K562 (cell line): Measurements from ENCODE around the gene FYTTD1. TPM values are rescaled to one million over a fixed set of nuclear protein-coding genes. Genes with fewer than 3 reads are reported as not detected.
"Not testable (repeated sequence)": the region's sequence is repeated elsewhere in the genome, so short reads cannot be mapped to it uniquely, and the experiment has no call there.

ENCODE experiments used
- ATAC-seq: fragments of 200-7000 bp; cut with Tn5 transposase; 3 replicates; pipeline ENCODE4 v1.9.1; 2020; ENCODE audit warnings: moderate library complexity
- BruUV-seq: library from RNA; stranded (reverse); fragments of 400-500 nt; replicated peaks from 2 replicates; lab custom pipeline; 2021; lab: Mats Ljungman, UMichigan
- CTCF ChIA-PET: fragments of 300-600 bp; formaldehyde crosslinking; extraction: SDS; loops from one replicate; lab custom pipeline; 2021; ENCODE audit warnings: low intra/inter-chr PET ratio; lab: Yijun Ruan, JAX
- POLR2A ChIA-PET: fragments of 300-600, 350-650 bp; sonication (Branson Sonifier 250); formaldehyde crosslinking; extraction: SDS; loops from one replicate; lab custom pipeline; 2021; ENCODE audit warnings: antibody characterized with exemption, inconsistent platforms; lab: Yijun Ruan, JAX
- DNase-seq, 4 experiments: peaks; one replicate each; pipeline versions ENCODE4 v3.0.0 to v3.0.0-alpha.2; 2011 to 2018; ENCODE audit warnings: low spot score in 3 of 4, mixed read lengths in 3 of 4; ENCODE audit errors: extremely low read depth in 1 of 4
- FAIRE-seq: peaks from 2 replicates; lab custom pipeline; 2011; peaks lifted over from hg19 to GRCh38; lab: Jason Lieb, UNC
- H2AFZ ChIP-seq: 2 replicates; pipeline ENCODE4 v1.6.0; 2011; ENCODE audit warnings: low read depth, low read length, control low read depth, inconsistent platforms
- H3K27ac ChIP-seq: fragments of 200-600 bp; 3 replicates; pipeline ENCODE4 v1.8.0; 2011; ENCODE audit warnings: low read depth, mild to moderate bottlenecking, control low read depth, inconsistent platforms, low read length, moderate library complexity, mixed read lengths; ENCODE audit errors: extremely low read depth
- H3K27me3 ChIP-seq, 2 experiments: fragments of 300-600 bp in 1 of 2; 2 replicates in 1 of 2; 3 replicates in 1 of 2; pipeline versions ENCODE4 v1.6.0 to v1.8.0; 2011; ENCODE audit warnings: inconsistent platforms in 2 of 2, low read length in 2 of 2, mild to moderate bottlenecking in 1 of 2, mixed read lengths in 1 of 2, moderate library complexity in 1 of 2; ENCODE audit not compliant: control insufficient read depth in 2 of 2, insufficient read depth in 2 of 2
- H3K36me3 ChIP-seq: fragments of 300-600 bp; 3 replicates; pipeline ENCODE4 v1.8.0; 2011; ENCODE audit warnings: mild to moderate bottlenecking, low read length, inconsistent platforms; ENCODE audit not compliant: control insufficient read depth, insufficient read depth
- H3K4me1 ChIP-seq, 2 experiments: fragments of 200-600 bp in 1 of 2; replicated peaks in 1 of 2; 2 replicates in 1 of 2; 3 replicates in 1 of 2; pipeline versions ENCODE4 v1.5.1 to v1.8.0; 2011; ENCODE audit warnings: inconsistent platforms in 2 of 2, low read length in 2 of 2, mild to moderate bottlenecking in 1 of 2, mixed read lengths in 1 of 2, moderate library complexity in 1 of 2; ENCODE audit not compliant: control insufficient read depth in 2 of 2, insufficient read depth in 2 of 2
- H3K4me2 ChIP-seq: 2 replicates; pipeline ENCODE4 v1.6.1; 2011; ENCODE audit warnings: low read length, control low read depth, inconsistent platforms, mixed read lengths; ENCODE audit not compliant: insufficient read depth
- H3K4me3 ChIP-seq: fragments of 200-600 bp; sonication (generic), shearing (Covaris generic); 2 replicates; pipeline ENCODE4 v1.5.1; 2016; ENCODE audit warnings: control low read depth, inconsistent platforms
- H3K79me2 ChIP-seq: fragments of 200-600 bp; 3 replicates; pipeline ENCODE4 v1.8.0; 2011; ENCODE audit warnings: low read length, inconsistent platforms; ENCODE audit not compliant: control insufficient read depth, insufficient read depth
- H3K9ac ChIP-seq, 2 experiments: 2 replicates each; pipeline versions ENCODE4 v1.6.0 to v1.6.1; 2011; ENCODE audit warnings: low read depth in 2 of 2, low read length in 2 of 2, control low read depth in 1 of 2, inconsistent platforms in 1 of 2, mild to moderate bottlenecking in 1 of 2, mixed read lengths in 1 of 2; ENCODE audit not compliant: insufficient read depth in 1 of 2
- H3K9me1 ChIP-seq: one replicate; pipeline ENCODE4 v1.6.0; 2011; ENCODE audit warnings: inconsistent platforms, mild to moderate bottlenecking, low read length, moderate library complexity; ENCODE audit not compliant: control insufficient read depth, insufficient read depth
- H3K9me3 ChIP-seq: replicated peaks from 2 replicates; pipeline ENCODE4 v1.5.1; 2011; ENCODE audit warnings: low read depth, low read length, inconsistent platforms; ENCODE audit not compliant: control insufficient read depth, insufficient read depth
- H4K20me1 ChIP-seq: replicated peaks from 2 replicates; pipeline ENCODE4 v1.6.1; 2011; ENCODE audit warnings: low read length, inconsistent platforms, mixed read lengths; ENCODE audit not compliant: control insufficient read depth, insufficient read depth
- MYNN ChIP-seq, 2 experiments: sonication (generic); formaldehyde crosslinking in 1 of 2; IDR thresholded peaks; 2 replicates each; pipeline versions ENCODE4 v1.5.0 to v1.6.1; 2016 to 2020; ENCODE audit warnings: antibody characterized with exemption in 1 of 2, missing genetic modification reagents in 1 of 2
- PHB ChIP-seq: fragments of 250-450 bp; sonication (Bioruptor Pico); IDR thresholded peaks from 2 replicates; pipeline ENCODE4 v1.5.0; 2021
- PYGO2 ChIP-seq: fragments of 450-650 bp; IDR thresholded peaks from 2 replicates; pipeline ENCODE4 v1.6.1; 2016; ENCODE audit warnings: mild to moderate bottlenecking, missing genetic modification characterization, moderate library complexity, missing compliant biosample characterization
- RBM22 ChIP-seq: fragments of 200-400 bp; formaldehyde crosslinking; IDR thresholded peaks from 2 replicates; pipeline ENCODE4 v1.6.1; 2018; ENCODE audit warnings: low read length, low read depth; ENCODE audit not compliant: poor library complexity, severe bottlenecking
- RUNX1 ChIP-seq: sonication (generic); IDR thresholded peaks from 2 replicates; pipeline ENCODE4 v1.6.1; 2016; ENCODE audit warnings: antibody characterized with exemption, low read depth
- SAFB2 ChIP-seq: fragments of 200-400 bp; formaldehyde crosslinking; IDR thresholded peaks from 2 replicates; pipeline ENCODE4 v1.6.1; 2018; ENCODE audit warnings: borderline replicate concordance, low read length, low read depth, moderate library complexity; ENCODE audit not compliant: severe bottlenecking
- SIN3B ChIP-seq: fragments of 450-650 bp; IDR thresholded peaks from 2 replicates; pipeline ENCODE4 v1.6.1; 2017; ENCODE audit warnings: low read depth, mild to moderate bottlenecking, moderate library complexity
- TFAM ChIP-seq: fragments of 250-450 bp; sonication (Bioruptor Pico); conservative IDR thresholded peaks from 2 replicates; pipeline ENCODE4 v1.5.0; 2021; ENCODE audit warnings: mild to moderate bottlenecking, moderate library complexity
- ZNF121 ChIP-seq: sonication (generic); formaldehyde crosslinking; conservative IDR thresholded peaks from 2 replicates; pipeline ENCODE4 v1.8.0; 2022; ENCODE audit warnings: missing genetic modification reagents
- WGBS: fragments of 100-300 bp; shearing (Covaris generic); methylation state at CpG from one replicate; pipeline ENCODE4 v1.1.6; 2016; ENCODE audit warnings: low coverage, mixed read lengths; ENCODE audit not compliant: insufficient coverage; ENCODE audit errors: missing lambda C conversion rate; 5-methylcytosine and 5-hydroxymethylcytosine counted together
- in situ Hi-C: fragments of 300-500 bp; cut with MboI; formaldehyde crosslinking; loops from 4 replicates; pipeline ENCODE4 v1.15.0; 2018; ENCODE audit warnings: inconsistent platforms, mixed read lengths
- intact Hi-C: fragments of 100-400 bp; cut with micrococcal nuclease; formaldehyde crosslinking; loops from 2 replicates; pipeline ENCODE4 v1.14.2; 2022
- polyA plus RNA-seq, 8 experiments: library from polyadenylated mRNA; depleted of rRNA in 4 of 8; stranded (reverse) in 5 of 8; unstranded in 3 of 8; fragments of >200 nt; fragmentation: Nextera tagmentation in 2 of 8; fragmentation: Illumina TruSeq in 1 of 8; extraction: Ambion mirVana in 2 of 8; extraction: Trizol in 1 of 8; gene quantifications; 2 replicates each; pipeline versions ENCODE4 v1.2.1 to v1.2.3, GENCODE V29; 2011 to 2014; ENCODE audit warnings: inconsistent platforms in 1 of 8, missing spikeins in 1 of 8
- total RNA-seq, 7 experiments: library from RNA; depleted of rRNA in 6 of 7; stranded (reverse); fragments of >200 nt in 6 of 7; fragmentation: Illumina TruSeq in 2 of 7; extraction: Trizol in 2 of 7; gene quantifications; 2 replicates each; pipeline versions ENCODE4 v1.2.1 to v1.2.3, GENCODE V29; 2011 to 2021; ENCODE audit warnings: low replicate concordance in 1 of 7
- TF ChIP-seq, protein P1 (sequence below): fragments of 250-450 bp; sonication (Bioruptor Pico); IDR thresholded peaks from 2 replicates; pipeline ENCODE4 v1.5.0; 2021

The FYTTD1 gene
- total and polyA plus RNA-seq, 9 of the 15 experiments (the other 6 are each of a cell fraction or from before 2014, with no cell fraction given), result 35.7 to 106 (median 76.3) TPM

DNA sequence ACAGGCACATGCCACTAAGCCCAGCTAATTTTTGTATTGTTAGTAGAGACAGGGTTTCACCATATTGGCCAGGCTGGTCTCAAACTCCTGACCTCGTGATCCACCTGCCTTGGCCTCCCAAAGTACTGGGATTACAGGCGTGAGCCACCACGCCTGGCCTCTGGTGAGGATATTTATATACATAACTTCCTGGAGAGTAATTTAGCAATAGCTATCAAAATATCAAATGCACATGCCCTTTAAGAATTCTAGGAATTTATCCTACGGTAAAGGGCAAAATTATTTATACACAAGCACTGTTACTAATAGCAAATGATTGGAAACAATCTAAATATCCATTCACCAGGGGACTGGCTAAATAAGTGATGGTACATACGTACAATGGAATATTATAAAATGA, 38.7 kb upstream of the FYTTD1 start:
- in situ Hi-C loops, H3K27ac ChIP-seq, FAIRE-seq, H3K9me1 ChIP-seq, CTCF ChIA-PET, H3K4me1 ChIP-seq, H3K4me2 ChIP-seq, H3K27me3 ChIP-seq, H3K9ac ChIP-seq, DNase-seq, intact Hi-C loops, BruUV-seq, H3K4me3 ChIP-seq, H4K20me1 ChIP-seq, ATAC-seq, H3K9me3 ChIP-seq, H3K79me2 ChIP-seq, H2AFZ ChIP-seq: not testable (repeated sequence)
- POLR2A ChIA-PET, result interaction anchor here (0.7 to 2.1 kb wide), 2 partner anchors 8 to 25 kb away, joined by 3 to 8 read pairs; no protein-coding TSS in a partner anchor
- peaks cover 15% of the 10 kb centered on the region; the same call in 2 of the 3 replicates for H3K36me3 ChIP-seq
- TF ChIP-seq ZNF121 (CRISPR knock-in tag), result 0 out of 2 replicates have a peak, but pooled peaks have one; percentile 10
- 87% methylated on average over 5 of the region's 5 CpGs for WGBS

DNA sequence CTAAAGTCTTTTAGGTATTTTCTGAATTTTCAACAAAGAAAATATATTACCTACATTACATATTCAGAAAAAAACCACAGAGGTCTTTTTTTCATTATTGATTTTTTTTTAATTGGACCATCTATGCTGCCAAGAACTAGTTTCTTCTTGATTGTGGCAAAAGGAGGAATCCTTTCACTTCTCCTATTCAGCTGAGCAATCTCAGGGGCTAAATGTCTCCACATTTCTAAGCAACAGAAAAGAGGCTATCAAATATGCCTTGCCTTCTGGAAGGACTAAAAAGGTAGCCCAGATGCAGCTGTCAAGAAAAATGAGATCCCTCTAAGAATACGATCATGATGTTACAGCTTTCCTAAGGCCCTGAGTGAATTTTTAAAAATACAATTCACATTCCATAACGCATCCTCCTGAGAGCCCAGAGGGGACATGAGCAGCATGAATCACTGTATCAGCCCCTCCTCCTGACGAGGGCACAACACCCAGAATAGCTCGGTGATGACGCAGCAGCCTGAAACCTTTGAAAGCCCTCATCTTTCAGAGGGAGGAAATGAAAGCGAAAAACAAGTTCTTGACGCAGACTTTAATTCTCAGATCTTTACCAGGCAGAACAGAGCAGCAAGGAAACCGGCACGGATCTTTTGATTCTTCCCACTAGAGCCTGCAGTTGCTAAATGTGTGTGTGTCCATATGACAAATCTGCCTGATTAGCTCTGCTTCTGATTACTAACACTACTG, 37.5 kb upstream of the FYTTD1 start:
- H3K4me3 ChIP-seq, result no peak overlapping the region; the same call in 1 of the 2 replicates
- BruUV-seq, result no TSS peak
- ChIA-PET CTCF (no interaction called here), POLR2A (interaction anchor here (0.9 to 2.1 kb wide), 4 partner anchors 8 to 18 kb away, joined by 4 to 8 read pairs (median 6); no protein-coding TSS in a partner anchor)
- no peaks in the 10 kb centered on the region for H3K9me3 ChIP-seq
- peak overlapping the region; percentile 62 for H3K4me2 ChIP-seq
- no peaks in the 10 kb centered on the region for H3K27me3 ChIP-seq
- DNase-seq, result peak; percentile 41 to 87 (median 67)
- H3K9ac ChIP-seq, result 0 out of 4 replicates have a peak overlapping the region, but pooled peaks of 1 of the 2 experiments have one; percentile 11
- no peaks in the 10 kb centered on the region for H4K20me1 ChIP-seq
- peaks cover 21% of the 10 kb centered on the region; the same call in 2 of the 3 replicates for H3K36me3 ChIP-seq
- no peaks in the 10 kb centered on the region for H3K79me2 ChIP-seq
- intact Hi-C loops, result no loop called here
- peak overlapping the region; percentile 30; the same call in 1 of the 2 replicates for H2AFZ ChIP-seq
- peak overlapping the region; percentile 70; the same call in 2 of the 3 replicates for H3K27ac ChIP-seq
- no peaks in the 10 kb centered on the region for H3K9me1 ChIP-seq
- ATAC-seq, result peak; percentile 99
- in situ Hi-C loops, result no loop called here
- WGBS, result 3% methylated on average over 9 of the region's 9 CpGs
- peak; percentile 94 for FAIRE-seq
- peaks cover 3 to 4% of the 10 kb centered on the region in 2 experiments; a peak in 2 of 5 replicates for H3K4me1 ChIP-seq
- TF ChIP-seq SAFB2 (no peak), SIN3B (no peak), RUNX1 (no peak), RBM22 (no peak), MYNN (IDR thresholded peaks at IDR 0.05) (no peak), MYNN (CRISPR knock-in tag; IDR thresholded peaks at IDR 0.05) (no peak), TFAM (no peak), PHB (CRISPR knock-in tag) (no peak), PYGO2 (tag) (no peak)
- TF ChIP-seq, protein P1, sequence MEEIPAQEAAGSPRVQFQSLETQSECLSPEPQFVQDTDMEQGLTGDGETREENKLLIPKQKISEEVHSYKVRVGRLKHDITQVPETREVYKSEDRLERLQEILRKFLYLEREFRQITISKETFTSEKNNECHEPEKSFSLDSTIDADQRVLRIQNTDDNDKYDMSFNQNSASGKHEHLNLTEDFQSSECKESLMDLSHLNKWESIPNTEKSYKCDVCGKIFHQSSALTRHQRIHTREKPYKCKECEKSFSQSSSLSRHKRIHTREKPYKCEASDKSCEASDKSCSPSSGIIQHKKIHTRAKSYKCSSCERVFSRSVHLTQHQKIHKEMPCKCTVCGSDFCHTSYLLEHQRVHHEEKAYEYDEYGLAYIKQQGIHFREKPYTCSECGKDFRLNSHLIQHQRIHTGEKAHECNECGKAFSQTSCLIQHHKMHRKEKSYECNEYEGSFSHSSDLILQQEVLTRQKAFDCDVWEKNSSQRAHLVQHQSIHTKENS (CRISPR knock-in tag), result no peak
